Measurements from ENCODE around the gene APLNR. TPM values are rescaled to one million over a fixed set of nuclear protein-coding genes. Genes with fewer than 3 reads are reported as not detected.

The APLNR gene
- total and polyA plus RNA-seq, 2 of the 4 experiments (the other 2 are of a cell fraction) = not detected

DNA sequence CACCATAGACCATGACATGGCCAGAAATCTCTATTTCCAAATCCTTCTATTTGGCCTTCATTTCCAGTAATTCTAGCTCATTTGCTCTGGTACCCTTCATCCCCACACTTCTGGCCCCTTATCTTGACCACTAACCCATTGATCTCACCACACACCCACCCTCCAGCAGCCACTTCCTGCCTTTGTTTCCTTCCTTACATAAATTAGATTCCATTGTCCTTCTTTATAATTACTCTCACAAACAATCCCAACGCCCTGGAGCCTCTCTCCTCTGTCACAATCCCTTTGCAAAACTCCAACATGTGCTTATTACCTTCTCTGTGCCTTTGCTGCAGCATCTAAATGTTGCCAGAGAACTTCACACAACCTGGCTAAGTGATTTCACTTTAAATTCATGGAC is 14.8 kb downstream of the APLNR start:
- Histone ChIP-seq H3K4me2 (ENCODE audit: low read depth, low read length) (no peak overlapping the region), H4K20me1 (ENCODE audit: insufficient read depth, low read length) (no peaks in the 10 kb centered on the region), H2AK5ac (ENCODE audit: low read depth, low read length) (no peak overlapping the region), H3K9me1 (ENCODE audit: insufficient read depth, low read length) (peaks cover 9% of the 10 kb centered on the region; the same call in 1 of the 2 replicates), H3K23ac (ENCODE audit: low read depth, low read length) (no peak overlapping the region), H2BK15ac (ENCODE audit: low read depth, low read length) (no peak overlapping the region), H3K4ac (ENCODE audit: low read depth, low read length) (no peak overlapping the region), H2BK5ac (ENCODE audit: low read depth, low read length, poor library complexity, severe bottlenecking) (no peak overlapping the region), H3K4me3 (ENCODE audit: insufficient read depth, low read depth, low read length) (no peak overlapping the region), H2BK20ac (ENCODE audit: low read depth, low read length) (no peak overlapping the region), H3K56ac (ENCODE audit: extremely low read depth, insufficient read depth, low read length) (no peak overlapping the region), H4K8ac (ENCODE audit: low read depth in 2 of 2, low read length in 2 of 2) (no peak overlapping the region), H3K27ac (ENCODE audit: insufficient read depth, low read length) (no peak overlapping the region), H3K9ac (ENCODE audit: low read depth, low read length) (no peak overlapping the region), H3K27me3 (ENCODE audit: control insufficient read depth, insufficient read depth, low read length) (no peaks in the 10 kb centered on the region), H3K36me3 (ENCODE audit: control insufficient read depth, insufficient read depth, low read length) (no peaks in the 10 kb centered on the region), H3K14ac (replicated peaks; ENCODE audit: low read depth, low read length) (no peak overlapping the region), H2AFZ (replicated peaks; ENCODE audit: low read length, poor library complexity) (no peak overlapping the region), H3K79me1 (ENCODE audit: low read depth in 1 of 2, low read length in 2 of 2) (no peaks in the 10 kb centered on the region), H3K9me3 (ENCODE audit: control insufficient read depth, insufficient read depth, low read length) (no peaks in the 10 kb centered on the region), H3K4me1 (ENCODE audit: control insufficient read depth, insufficient read depth, low read length) (peaks cover 3% of the 10 kb centered on the region), H3K18ac (ENCODE audit: low read depth, low read length) (no peak overlapping the region), H4K5ac (ENCODE audit: low read depth, low read length) (no peak overlapping the region), H2BK120ac (ENCODE audit: low read depth, low read length) (no peak overlapping the region), H4K91ac (ENCODE audit: insufficient read depth, low read depth, low read length) (no peak overlapping the region), H2AK9ac (replicated peaks; ENCODE audit: low read depth, low read length, poor library complexity) (no peak overlapping the region)
- in situ Hi-C loops (cut with MboI; ENCODE audit: low sequenced_read_pairs) (no loop called here), intact Hi-C loops (cut with micrococcal nuclease) (no loop called here), dilution Hi-C loops (cut with HindIII; ENCODE audit: low sequenced_read_pairs, unreplicated experiment) (no loop called here)
- no CpG with 5 or more reads among the region's 1 CpG for WGBS, 2 experiments (ENCODE audit: extremely low coverage in 2 of 2, insufficient read length in 1 of 2)
- ATAC-seq (ENCODE audit: low read depth) (no peak), DNase-seq (no peak)
- BruUV-seq (replicated peaks) = no TSS peak
- ChIA-PET POLR2A (ENCODE audit: unreplicated experiment) (no interaction called here), CTCF (interaction anchor here (1.0 kb wide), 1 partner anchor 27 kb away, joined by 3 read pairs; no protein-coding TSS in a partner anchor)
- TF ChIP-seq NFE2L2 (IDR thresholded peaks at IDR 0.05; ENCODE audit: low read depth, low read length) (no peak), FOS (IDR thresholded peaks at IDR 0.05; ENCODE audit: low read depth, low read length) (no peak), CEBPB (IDR thresholded peaks at IDR 0.05; ENCODE audit: low read depth, low read length) (no peak)

All from IMR-90 (cell line).